Measurements from ENCODE around the gene MILR1. TPM values are rescaled to one million over a fixed set of nuclear protein-coding genes. Genes with fewer than 3 reads are reported as not detected.
"Not testable (repeated sequence)": the region's sequence is repeated elsewhere in the genome, so short reads cannot be mapped to it uniquely, and the experiment has no call there.

MILR1 gene
- polyA plus RNA-seq, 1 experiment = 0.75 TPM

DNA sequence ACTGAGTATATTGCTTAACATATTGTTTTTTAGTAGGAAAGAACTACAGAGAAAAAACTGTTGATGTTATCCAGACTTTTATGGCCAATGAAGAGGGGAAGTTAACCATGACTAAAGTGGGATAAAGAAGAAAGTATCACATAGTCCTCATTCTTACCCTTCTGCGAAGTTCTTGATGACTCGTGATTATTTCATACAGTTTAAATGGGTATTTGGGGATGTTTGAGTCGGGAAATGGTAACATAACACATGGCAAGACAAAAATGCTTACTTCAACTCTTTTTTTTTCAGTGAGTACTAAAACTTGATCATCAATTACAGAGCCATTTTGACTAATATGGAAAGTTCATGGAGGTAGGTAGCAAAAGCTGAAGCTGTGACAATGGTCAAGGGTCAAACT is 43.1 kb downstream of the MILR1 start:
- no peak for DNase-seq (ENCODE audit: low read depth)
- CTCF ChIA-PET = interaction anchor here (0.9 to 11.2 kb wide), 14 partner anchors 7 to 189 kb away, joined by 3 to 220 read pairs (median 5); partner anchors contain the start of genes CEP95 and DDX5
- H3K36me3 ChIP-seq (ENCODE audit: control insufficient read depth, insufficient read depth, low read length) = no peaks in the 10 kb centered on the region; the same call in 1 of the 2 replicates
- no peak overlapping the region for H3K4me3 ChIP-seq (ENCODE audit: low read depth, low read length)
- TF ChIP-seq, protein P1, sequence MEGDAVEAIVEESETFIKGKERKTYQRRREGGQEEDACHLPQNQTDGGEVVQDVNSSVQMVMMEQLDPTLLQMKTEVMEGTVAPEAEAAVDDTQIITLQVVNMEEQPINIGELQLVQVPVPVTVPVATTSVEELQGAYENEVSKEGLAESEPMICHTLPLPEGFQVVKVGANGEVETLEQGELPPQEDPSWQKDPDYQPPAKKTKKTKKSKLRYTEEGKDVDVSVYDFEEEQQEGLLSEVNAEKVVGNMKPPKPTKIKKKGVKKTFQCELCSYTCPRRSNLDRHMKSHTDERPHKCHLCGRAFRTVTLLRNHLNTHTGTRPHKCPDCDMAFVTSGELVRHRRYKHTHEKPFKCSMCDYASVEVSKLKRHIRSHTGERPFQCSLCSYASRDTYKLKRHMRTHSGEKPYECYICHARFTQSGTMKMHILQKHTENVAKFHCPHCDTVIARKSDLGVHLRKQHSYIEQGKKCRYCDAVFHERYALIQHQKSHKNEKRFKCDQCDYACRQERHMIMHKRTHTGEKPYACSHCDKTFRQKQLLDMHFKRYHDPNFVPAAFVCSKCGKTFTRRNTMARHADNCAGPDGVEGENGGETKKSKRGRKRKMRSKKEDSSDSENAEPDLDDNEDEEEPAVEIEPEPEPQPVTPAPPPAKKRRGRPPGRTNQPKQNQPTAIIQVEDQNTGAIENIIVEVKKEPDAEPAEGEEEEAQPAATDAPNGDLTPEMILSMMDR (IDR thresholded peaks at IDR 0.05; ENCODE audit: insufficient read depth, low read depth, low read length) = no peak
- no peaks in the 10 kb centered on the region for H3K27me3 ChIP-seq (ENCODE audit: control insufficient read depth, insufficient read depth, low read length)
- POLR2A ChIA-PET = no interaction called here

DNA sequence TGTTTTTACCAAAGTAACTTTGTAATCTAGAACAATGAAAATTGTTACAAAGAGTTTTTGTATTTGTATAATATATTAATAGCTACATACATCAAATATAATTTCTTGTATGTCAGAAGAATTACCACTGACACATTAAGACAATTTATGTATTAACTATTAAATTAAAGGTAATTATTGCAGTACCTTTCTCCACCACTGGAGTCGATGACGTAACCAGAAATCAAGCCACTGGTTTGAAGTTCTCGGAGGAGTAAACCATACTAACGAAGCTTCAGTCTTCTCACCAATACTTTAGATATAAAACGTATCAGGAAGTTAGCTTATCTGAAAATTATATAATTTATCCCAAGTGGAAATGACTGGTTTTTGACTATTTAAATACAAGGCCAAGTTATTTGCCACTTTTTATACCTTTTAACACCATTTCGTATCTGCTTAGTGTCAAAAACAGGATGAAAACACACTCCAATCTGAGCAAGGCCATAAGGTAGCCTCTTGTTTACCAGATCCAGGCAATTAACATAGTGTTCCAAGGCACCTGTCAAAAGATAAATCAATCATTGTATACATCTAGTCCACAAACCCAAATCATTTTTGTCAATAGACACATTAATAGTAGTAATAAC is 43.7 kb downstream of the MILR1 start:
- CTCF ChIA-PET = interaction anchor here (0.8 to 11.2 kb wide), 13 partner anchors 8 to 190 kb away, joined by 3 to 220 read pairs (median 4); partner anchors contain the start of genes CEP95 and DDX5
- TF ChIP-seq, protein P1 (IDR thresholded peaks at IDR 0.05; ENCODE audit: insufficient read depth, low read depth, low read length) = peak; percentile 42
- H3K27me3 ChIP-seq (ENCODE audit: control insufficient read depth, insufficient read depth, low read length) = no peaks in the 10 kb centered on the region
- no peak for DNase-seq (ENCODE audit: low read depth)
- POLR2A ChIA-PET = no interaction called here
- H3K4me3 ChIP-seq (ENCODE audit: low read depth, low read length) = no peak overlapping the region
- H3K36me3 ChIP-seq (ENCODE audit: control insufficient read depth, insufficient read depth, low read length) = peaks cover 2% of the 10 kb centered on the region; the same call in 1 of the 2 replicates

DNA sequence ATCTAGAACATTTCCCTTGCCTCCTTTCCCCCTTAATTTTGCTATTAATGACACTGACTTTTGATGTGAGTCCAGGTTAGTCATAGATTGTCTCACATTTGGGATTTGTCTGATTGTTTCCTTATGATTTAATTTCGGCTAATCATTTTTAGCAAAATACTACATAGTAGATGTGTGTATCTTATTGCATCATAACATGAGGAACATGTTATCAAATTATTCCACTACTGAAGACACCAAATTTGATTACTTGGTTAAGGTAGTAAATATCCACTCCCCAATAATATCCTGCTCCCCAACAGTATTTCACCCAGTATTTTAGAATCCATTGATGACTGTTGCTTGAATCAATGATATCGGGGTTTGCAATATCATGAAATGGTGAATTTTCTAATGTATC is 45.2 kb downstream of the MILR1 start:
- DNase-seq (ENCODE audit: low read depth) = no peak
- CTCF ChIA-PET = interaction anchor here (11.2 kb wide), 1 partner anchor 69 kb away, joined by 220 read pairs; no protein-coding TSS in a partner anchor
- no peaks in the 10 kb centered on the region for H3K27me3 ChIP-seq (ENCODE audit: control insufficient read depth, insufficient read depth, low read length)
- H3K36me3 ChIP-seq (ENCODE audit: control insufficient read depth, insufficient read depth, low read length) = peaks cover 3% of the 10 kb centered on the region; the same call in 1 of the 2 replicates
- TF ChIP-seq, protein P1 (IDR thresholded peaks at IDR 0.05; ENCODE audit: insufficient read depth, low read depth, low read length) = no peak
- no peak overlapping the region for H3K4me3 ChIP-seq (ENCODE audit: low read depth, low read length)
- POLR2A ChIA-PET = no interaction called here

DNA sequence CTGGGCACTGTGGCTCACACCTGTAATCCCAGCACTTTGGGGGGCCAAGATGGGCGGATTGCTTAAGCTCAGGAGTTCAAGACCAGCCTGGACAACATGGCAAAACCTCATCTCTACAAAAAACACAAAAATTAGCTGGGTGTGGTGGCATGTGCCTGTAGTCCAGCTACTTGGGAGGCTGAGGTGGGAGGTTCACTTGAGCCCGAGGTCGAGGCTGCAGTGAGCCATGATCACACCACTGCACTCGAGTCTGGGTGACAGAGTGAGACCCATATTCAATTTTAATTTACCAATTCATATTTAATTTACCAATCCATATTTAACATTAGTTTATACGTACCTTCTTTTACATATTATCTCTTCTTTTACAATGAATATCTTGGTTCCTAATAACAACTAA is 46.4 kb downstream of the MILR1 start:
- not testable (repeated sequence) for H3K36me3 ChIP-seq (ENCODE audit: control insufficient read depth, insufficient read depth, low read length)

DNA sequence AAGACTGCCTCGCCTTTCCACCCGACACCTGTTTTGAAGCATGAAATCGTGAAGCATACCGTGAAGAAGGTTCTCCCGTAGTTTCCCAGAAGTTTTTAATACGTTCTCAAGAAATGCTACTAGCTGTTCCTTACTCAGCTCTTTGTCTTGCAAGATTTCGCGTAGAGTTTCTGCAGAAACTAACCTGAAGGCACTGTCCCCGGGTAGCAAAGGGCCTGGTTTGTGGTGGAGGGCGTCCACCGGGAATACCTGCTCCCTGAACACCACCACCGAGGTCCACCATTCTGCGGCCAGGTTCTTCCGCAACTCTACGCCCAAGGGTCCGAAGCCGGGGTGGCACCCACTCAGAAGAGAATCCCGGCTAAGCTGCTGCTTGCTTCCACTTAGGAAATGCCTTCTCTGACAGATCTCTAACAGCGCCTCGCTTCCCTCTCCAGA is 47.5 kb downstream of the MILR1 start:
- POLR2A ChIA-PET = interaction anchor here (1.1 to 1.4 kb wide), 2 partner anchors 9 to 10 kb away, joined by 3 to 5 read pairs; partner anchors contain the start of gene CEP95
- CTCF ChIA-PET = interaction anchor here (0.9 to 11.2 kb wide), 8 partner anchors 9 to 153 kb away, joined by 3 to 220 read pairs (median 4); no protein-coding TSS in a partner anchor
- no peak for DNase-seq (ENCODE audit: low read depth)
- H3K4me3 ChIP-seq (ENCODE audit: low read depth, low read length) = peak overlapping the region; percentile 74
- peaks cover 18% of the 10 kb centered on the region for H3K36me3 ChIP-seq (ENCODE audit: control insufficient read depth, insufficient read depth, low read length)
- H3K27me3 ChIP-seq (ENCODE audit: control insufficient read depth, insufficient read depth, low read length) = no peaks in the 10 kb centered on the region
- TF ChIP-seq, protein P1 (IDR thresholded peaks at IDR 0.05; ENCODE audit: insufficient read depth, low read depth, low read length) = no peak

More for the DNA sequence above, 46.4 kb downstream of the MILR1 start:
- H3K4me3 ChIP-seq (ENCODE audit: low read depth, low read length); H3K27me3 ChIP-seq (ENCODE audit: control insufficient read depth, insufficient read depth, low read length); DNase-seq (ENCODE audit: low read depth); POLR2A ChIA-PET: not testable (repeated sequence)
- CTCF ChIA-PET = interaction anchor here (0.6 to 11.2 kb wide), 2 partner anchors 71 to 184 kb away, joined by 3 to 220 read pairs; no protein-coding TSS in a partner anchor
